A549 (cell line): Measurements from ENCODE around the gene CPS1. TPM values are rescaled to one million over a fixed set of nuclear protein-coding genes. Genes with fewer than 3 reads are reported as not detected.

Experiments used
- ATAC-seq, 2 experiments: fragments of 200-7000 bp in 1 of 2; fragments of >200 bp in 1 of 2; cut with Nextera tagmentation in 1 of 2; cut with Tn5 transposase in 1 of 2; 3 replicates each; pipeline versions ENCODE4 v1.8.0 to v1.9.1; 2018 to 2020; ENCODE audit warnings: mild to moderate bottlenecking in 1 of 2, moderate library complexity in 1 of 2
- CTCF ChIA-PET: fragments of 300-600 bp; sonication (Branson Sonifier 250); formaldehyde crosslinking; extraction: SDS; loops from one replicate; lab custom pipeline; 2021; ENCODE audit warnings: antibody characterized with exemption, inconsistent platforms; lab: Yijun Ruan, JAX
- POLR2A ChIA-PET: fragments of 350-600 bp; formaldehyde crosslinking; extraction: SDS; loops from one replicate; lab custom pipeline; 2021; ENCODE audit warnings: antibody characterized with exemption, inconsistent platforms; lab: Yijun Ruan, JAX
- DNase-seq, 2 experiments: peaks; one replicate each; pipeline versions ENCODE4 v3.0.0 to v3.0.0-alpha.2; 2011 to 2016; ENCODE audit warnings: low read depth in 1 of 2, low spot score in 1 of 2
- FAIRE-seq: peaks from 2 replicates; lab custom pipeline; 2011; peaks lifted over from hg19 to GRCh38; lab: Jason Lieb, UNC
- H3K27ac ChIP-seq, 2 experiments: fragments of >200 bp; sonication (Bioruptor Twin); formaldehyde crosslinking; 3 replicates each; pipeline ENCODE4 v1.5.1; 2016 to 2017
- H3K4me1 ChIP-seq: fragments of >200 bp; sonication (Bioruptor Twin); formaldehyde crosslinking; 3 replicates; pipeline ENCODE4 v1.6.1; 2016
- H3K4me2 ChIP-seq: fragments of >200 bp; sonication (Bioruptor Twin); formaldehyde crosslinking; 3 replicates; pipeline ENCODE4 v1.6.1; 2016
- H3K4me3 ChIP-seq: fragments of >200 bp; sonication (Bioruptor Twin); formaldehyde crosslinking; 3 replicates; pipeline ENCODE4 v1.5.1; 2016
- H3K9me3 ChIP-seq: fragments of >200 bp; sonication (Bioruptor Twin); formaldehyde crosslinking; 3 replicates; pipeline ENCODE4 v1.6.1; 2016
- BHLHE40 ChIP-seq: IDR thresholded peaks from 2 replicates; pipeline ENCODE4 v1.6.1; 2012; ENCODE audit warnings: low read depth, low read length, inconsistent platforms
- CHD2 ChIP-seq: fragments of 150-350 bp; IDR thresholded peaks from 2 replicates; pipeline ENCODE4 v1.6.1; 2014; ENCODE audit warnings: low read length; ENCODE audit not compliant: partially characterized antibody
- CTCF ChIP-seq: fragments of >200 bp; sonication (Bioruptor Twin); formaldehyde crosslinking; IDR thresholded peaks from 3 replicates; pipeline ENCODE4 v1.5.1; 2016
- EHF ChIP-seq: fragments of 250-450 bp; sonication (Bioruptor Pico); IDR thresholded peaks from 2 replicates; pipeline ENCODE4 v1.5.0; 2020; ENCODE audit warnings: mild to moderate bottlenecking
- EHMT2 ChIP-seq: fragments of 200-600 bp; sonication (generic); IDR thresholded peaks from 2 replicates; pipeline ENCODE4 v1.6.1; 2016; ENCODE audit warnings: antibody characterized with exemption, low read depth, mild to moderate bottlenecking, moderate library complexity
- EP300 ChIP-seq, 2 experiments: fragments of >200 bp; sonication (Bioruptor Twin); formaldehyde crosslinking; IDR thresholded peaks; 2 replicates in 1 of 2; 3 replicates in 1 of 2; pipeline ENCODE4 v1.6.1; 2016 to 2017
- FOXS1 ChIP-seq: fragments of 250-450 bp; sonication (Bioruptor Pico); IDR thresholded peaks from 2 replicates; pipeline ENCODE4 v1.5.0; 2020; ENCODE audit warnings: mild to moderate bottlenecking, moderate library complexity
- HES2 ChIP-seq: fragments of >200 bp; sonication (Bioruptor Twin); formaldehyde crosslinking; IDR thresholded peaks from 2 replicates; pipeline ENCODE4 v1.6.1; 2016
- HEYL ChIP-seq: fragments of 250-450 bp; sonication (Bioruptor Pico); IDR thresholded peaks from 2 replicates; pipeline ENCODE4 v1.8.0; 2021; ENCODE audit warnings: mild to moderate bottlenecking, moderate library complexity
- HOXA7 ChIP-seq: fragments of 250-450 bp; sonication (Bioruptor Pico); IDR thresholded peaks from 2 replicates; pipeline ENCODE4 v1.5.0; 2020; ENCODE audit warnings: mild to moderate bottlenecking, moderate library complexity
- HOXB13 ChIP-seq: fragments of 250-450 bp; sonication (Bioruptor Pico); IDR thresholded peaks from 2 replicates; pipeline ENCODE4 v1.5.0; 2020; ENCODE audit warnings: low read depth, mild to moderate bottlenecking, moderate library complexity
- HOXB5 ChIP-seq: fragments of 250-450 bp; sonication (Bioruptor Pico); IDR thresholded peaks from 2 replicates; pipeline ENCODE4 v1.5.0; 2020; ENCODE audit warnings: mild to moderate bottlenecking, moderate library complexity
- JUN ChIP-seq, 2 experiments: fragments of >200 bp; sonication (Bioruptor Twin); formaldehyde crosslinking; IDR thresholded peaks; 2 replicates in 1 of 2; 3 replicates in 1 of 2; pipeline ENCODE4 v1.6.1; 2016 to 2017
- KDM1A ChIP-seq: fragments of 200-600 bp; sonication (generic); IDR thresholded peaks from 2 replicates; pipeline ENCODE4 v1.6.1; 2016; ENCODE audit warnings: low read depth, mild to moderate bottlenecking
- KDM5A ChIP-seq: fragments of 200-600 bp; sonication (generic); IDR thresholded peaks from 2 replicates; pipeline ENCODE4 v1.6.1; 2016; ENCODE audit warnings: antibody characterized with exemption, mild to moderate bottlenecking
- NR3C1 ChIP-seq: fragments of >200 bp; sonication (Bioruptor Twin); formaldehyde crosslinking; IDR thresholded peaks from 3 replicates; pipeline ENCODE4 v1.6.1; 2017
- PHF8 ChIP-seq: fragments of 200-600 bp; sonication (generic); IDR thresholded peaks from 2 replicates; pipeline ENCODE4 v1.6.1; 2016; ENCODE audit warnings: low read depth, mild to moderate bottlenecking, antibody characterized with exemption, moderate library complexity, borderline replicate concordance
- POLR2A ChIP-seq: IDR thresholded peaks from 2 replicates; pipeline ENCODE4 v1.6.1; 2012; ENCODE audit warnings: mild to moderate bottlenecking, low read length
- RAD21 ChIP-seq, 2 experiments: fragments of >200 bp in 1 of 2; sonication (Bioruptor Twin) in 1 of 2; formaldehyde crosslinking in 1 of 2; IDR thresholded peaks in 1 of 2; conservative IDR thresholded peaks in 1 of 2; 2 replicates in 1 of 2; 3 replicates in 1 of 2; pipeline ENCODE4 v1.6.1; 2012 to 2018; ENCODE audit warnings: inconsistent platforms in 1 of 2
- REST ChIP-seq: fragments of 200-600 bp; sonication (generic); IDR thresholded peaks from 2 replicates; pipeline ENCODE4 v1.6.1; 2016; ENCODE audit warnings: antibody characterized with exemption, mild to moderate bottlenecking, moderate library complexity
- TFCP2L1 ChIP-seq: fragments of 250-450 bp; sonication (Bioruptor Pico); IDR thresholded peaks from 2 replicates; pipeline ENCODE4 v1.5.0; 2021; ENCODE audit warnings: mild to moderate bottlenecking
- ZC3H11A ChIP-seq: fragments of 450-650 bp; IDR thresholded peaks from 2 replicates; pipeline ENCODE4 v1.6.1; 2014; ENCODE audit warnings: antibody characterized with exemption, mild to moderate bottlenecking
- ZSCAN20 ChIP-seq: fragments of 250-450 bp; sonication (Bioruptor Pico); IDR thresholded peaks from 2 replicates; pipeline ENCODE4 v1.8.0; 2022; ENCODE audit warnings: mild to moderate bottlenecking, moderate library complexity
- WGBS: methylation state at CpG from one replicate; pipeline ENCODE4 v1.1.6; 2017; ENCODE audit errors: missing lambda C conversion rate; 5-methylcytosine and 5-hydroxymethylcytosine counted together
- polyA plus RNA-seq, 4 experiments: library from polyadenylated mRNA; depleted of rRNA in 3 of 4; stranded (reverse); fragments of >200 nt; fragmentation: RNase III in 1 of 4; extraction: RNeasy Plus Mini Kit Qiagen cat#74134 plus additional on column Dnase treatment in 1 of 4; gene quantifications; 2 replicates in 3 of 4; 3 replicates in 1 of 4; pipeline ENCODE4 v1.2.3, GENCODE V29; 2011 to 2017
- TF ChIP-seq, protein P1 (sequence below): fragments of 150-350 bp; IDR thresholded peaks from 2 replicates; pipeline ENCODE4 v1.6.1; 2014; ENCODE audit warnings: low read depth, mild to moderate bottlenecking, low read length
- TF ChIP-seq, protein P2 (sequence below): fragments of 450-650 bp; IDR thresholded peaks from 2 replicates; pipeline ENCODE4 v1.6.1; 2014; ENCODE audit warnings: antibody characterized with exemption
- TF ChIP-seq, protein P3 (sequence below): fragments of 250-450 bp; sonication (Bioruptor Pico); IDR thresholded peaks from 2 replicates; pipeline ENCODE4 v1.5.0; 2021; ENCODE audit warnings: mild to moderate bottlenecking, moderate library complexity, borderline replicate concordance

Gene CPS1
- polyA plus RNA-seq, 2 of the 4 experiments (the other 2 are of a cell fraction): 16.1 to 61.3 TPM

DNA sequence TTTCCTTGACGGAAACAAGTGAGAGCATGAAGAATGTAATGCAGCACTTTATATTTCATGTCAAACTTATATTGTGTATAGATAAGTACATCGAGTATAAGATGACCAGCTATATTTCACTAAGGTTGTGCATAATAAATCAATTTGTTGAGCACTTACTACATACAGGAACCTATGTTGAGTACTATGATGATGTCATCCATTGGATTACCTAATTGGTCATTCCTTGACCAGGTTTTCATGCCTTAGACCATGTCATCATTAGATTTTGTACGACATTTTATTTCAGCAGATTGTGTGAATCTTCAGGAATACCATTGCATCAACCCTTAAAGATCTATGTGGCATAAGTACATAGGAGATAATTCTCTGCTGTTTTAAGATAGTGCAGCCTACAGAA is 119.7 kb downstream of the CPS1 start:
- ChIA-PET CTCF (no interaction called here), POLR2A (no interaction called here)
- no peaks in the 10 kb centered on the region for H3K9me3 ChIP-seq
- ATAC-seq (no peak), FAIRE-seq (no peak), DNase-seq (no peak)
- no peak for TF ChIP-seq KDM1A
- no peak for TF ChIP-seq EP300 (IDR thresholded peaks at IDR 0.05)
- no peak for TF ChIP-seq ZSCAN20
- TF ChIP-seq EHMT2: no peak
- no peak for TF ChIP-seq HOXA7
- TF ChIP-seq JUN (IDR thresholded peaks at IDR 0.05): no peak
- TF ChIP-seq HOXB13 (CRISPR knock-in tag): no peak
- no peak for TF ChIP-seq TFCP2L1 (CRISPR knock-in tag)
- no peak for TF ChIP-seq HES2
- no peak for TF ChIP-seq HEYL (CRISPR knock-in tag)
- TF ChIP-seq CTCF: no peak
- no peak for TF ChIP-seq CHD2
- no peak for TF ChIP-seq HOXB5
- WGBS: 23% methylated on average over 3 of the region's 3 CpGs
- H3K4me1 ChIP-seq: no peaks in the 10 kb centered on the region
- no peak overlapping the region for H3K4me3 ChIP-seq
- no peak overlapping the region for H3K4me2 ChIP-seq
- no peak overlapping the region for H3K27ac ChIP-seq

DNA sequence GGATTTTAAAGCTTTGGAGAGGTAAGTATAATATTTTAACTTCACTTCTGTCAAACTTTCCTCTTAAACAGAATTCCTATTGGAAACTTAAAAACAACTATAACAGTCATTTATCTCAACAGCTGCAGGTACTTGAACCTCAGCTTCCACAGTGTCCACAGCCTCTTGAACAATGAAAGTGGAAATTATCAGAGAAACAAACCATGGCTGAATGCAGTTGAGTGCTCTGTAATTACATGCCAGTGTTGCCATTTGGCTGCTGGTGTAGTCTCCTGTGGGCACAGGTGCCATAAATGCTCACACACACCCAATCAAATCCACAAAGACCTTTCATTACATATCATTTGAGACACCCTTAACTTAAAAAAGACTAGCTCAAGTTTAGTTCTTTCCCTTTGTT is 125.1 kb downstream of the CPS1 start:
- FAIRE-seq: no peak
- H3K9me3 ChIP-seq: no peaks in the 10 kb centered on the region
- no peak for TF ChIP-seq KDM5A
- no peak for TF ChIP-seq FOXS1 (CRISPR knock-in tag)
- no peak for TF ChIP-seq HOXB5
- TF ChIP-seq, protein P1, sequence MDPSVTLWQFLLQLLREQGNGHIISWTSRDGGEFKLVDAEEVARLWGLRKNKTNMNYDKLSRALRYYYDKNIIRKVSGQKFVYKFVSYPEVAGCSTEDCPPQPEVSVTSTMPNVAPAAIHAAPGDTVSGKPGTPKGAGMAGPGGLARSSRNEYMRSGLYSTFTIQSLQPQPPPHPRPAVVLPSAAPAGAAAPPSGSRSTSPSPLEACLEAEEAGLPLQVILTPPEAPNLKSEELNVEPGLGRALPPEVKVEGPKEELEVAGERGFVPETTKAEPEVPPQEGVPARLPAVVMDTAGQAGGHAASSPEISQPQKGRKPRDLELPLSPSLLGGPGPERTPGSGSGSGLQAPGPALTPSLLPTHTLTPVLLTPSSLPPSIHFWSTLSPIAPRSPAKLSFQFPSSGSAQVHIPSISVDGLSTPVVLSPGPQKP: no peak
- no peak for TF ChIP-seq HES2
- TF ChIP-seq NR3C1: no peak
- TF ChIP-seq JUN (IDR thresholded peaks at IDR 0.05): no peak
- TF ChIP-seq CHD2: no peak
- TF ChIP-seq, protein P2, sequence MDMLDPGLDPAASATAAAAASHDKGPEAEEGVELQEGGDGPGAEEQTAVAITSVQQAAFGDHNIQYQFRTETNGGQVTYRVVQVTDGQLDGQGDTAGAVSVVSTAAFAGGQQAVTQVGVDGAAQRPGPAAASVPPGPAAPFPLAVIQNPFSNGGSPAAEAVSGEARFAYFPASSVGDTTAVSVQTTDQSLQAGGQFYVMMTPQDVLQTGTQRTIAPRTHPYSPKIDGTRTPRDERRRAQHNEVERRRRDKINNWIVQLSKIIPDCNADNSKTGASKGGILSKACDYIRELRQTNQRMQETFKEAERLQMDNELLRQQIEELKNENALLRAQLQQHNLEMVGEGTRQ: no peak
- TF ChIP-seq BHLHE40: no peak
- TF ChIP-seq, all 56 proteins: peak for 0
- no peak overlapping the region for H3K27ac ChIP-seq
- H3K4me1 ChIP-seq: no peaks in the 10 kb centered on the region
- CTCF ChIA-PET: interaction anchor here (0.9 kb wide), 1 partner anchor 21 kb away, joined by 4 read pairs; no protein-coding TSS in a partner anchor
- no peak overlapping the region for H3K4me3 ChIP-seq
- ATAC-seq: no peak
- H3K4me2 ChIP-seq: no peak overlapping the region
- POLR2A ChIA-PET: no interaction called here
- no peak for DNase-seq

- POLR2A ChIA-PET: no interaction called here
- no peak for ATAC-seq
- WGBS: 16% methylated on average over 3 of the region's 3 CpGs
- no peak for FAIRE-seq
- Histone ChIP-seq H3K9me3 (no peaks in the 10 kb centered on the region), H3K4me3 (no peak overlapping the region), H3K4me2 (no peak overlapping the region), H3K4me1 (no peaks in the 10 kb centered on the region), H3K27ac (no peak overlapping the region)
- TF ChIP-seq ZC3H11A (no peak), RAD21 (conservative IDR thresholded peaks at IDR 0.05 in 1 of 2, IDR thresholded peaks at IDR 0.05 in 1 of 2) (no peak), PHF8 (no peak), REST (no peak), JUN (IDR thresholded peaks at IDR 0.05) (no peak), POLR2A (no peak), EHF (no peak)
- TF ChIP-seq, protein P3, sequence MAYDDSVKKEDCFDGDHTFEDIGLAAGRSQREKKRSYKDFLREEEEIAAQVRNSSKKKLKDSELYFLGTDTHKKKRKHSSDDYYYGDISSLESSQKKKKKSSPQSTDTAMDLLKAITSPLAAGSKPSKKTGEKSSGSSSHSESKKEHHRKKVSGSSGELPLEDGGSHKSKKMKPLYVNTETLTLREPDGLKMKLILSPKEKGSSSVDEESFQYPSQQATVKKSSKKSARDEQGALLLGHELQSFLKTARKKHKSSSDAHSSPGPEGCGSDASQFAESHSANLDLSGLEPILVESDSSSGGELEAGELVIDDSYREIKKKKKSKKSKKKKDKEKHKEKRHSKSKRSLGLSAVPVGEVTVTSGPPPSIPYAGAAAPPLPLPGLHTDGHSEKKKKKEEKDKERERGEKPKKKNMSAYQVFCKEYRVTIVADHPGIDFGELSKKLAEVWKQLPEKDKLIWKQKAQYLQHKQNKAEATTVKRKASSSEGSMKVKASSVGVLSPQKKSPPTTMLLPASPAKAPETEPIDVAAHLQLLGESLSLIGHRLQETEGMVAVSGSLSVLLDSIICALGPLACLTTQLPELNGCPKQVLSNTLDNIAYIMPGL (CRISPR knock-in tag): no peak
- CTCF ChIA-PET: no interaction called here
- no peak for DNase-seq
These were observed 130.0 kb downstream of the CPS1 start for GRCh38 chr2:210686401-210686800.
